ENCODE measurements around the gene COBLL1. TPM values are rescaled to one million over a fixed set of nuclear protein-coding genes. Genes with fewer than 3 reads are reported as not detected.

Gene COBLL1
- total RNA-seq, 1 experiment from 2014 or later: 42.1 TPM

DNA sequence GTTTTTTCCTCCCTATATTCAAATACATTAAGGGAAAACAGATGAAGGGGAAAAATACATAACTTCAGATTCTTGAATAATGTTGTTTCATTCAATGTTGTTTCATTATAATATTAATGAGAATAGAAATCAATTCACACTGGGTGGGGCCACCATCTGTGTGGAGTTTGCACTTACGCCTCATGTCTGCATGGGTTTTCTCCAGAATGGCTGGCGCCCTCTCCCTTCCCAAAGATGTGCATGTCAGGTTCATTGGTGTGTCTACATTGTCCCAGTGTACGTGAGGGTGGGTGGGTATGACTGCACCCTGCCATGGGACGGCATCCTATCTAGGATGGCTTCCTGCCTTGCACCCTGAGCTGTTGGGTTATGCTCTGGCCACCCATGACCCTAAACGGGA, 51.7 kb downstream of the COBLL1 start:
- no peaks in the 10 kb centered on the region for H3K9me3 ChIP-seq
- BruUV-seq (replicated peaks): no TSS peak
- ChIA-PET CTCF (interaction anchor here (0.6 kb wide), 1 partner anchor 29 kb away, joined by 3 read pairs; no protein-coding TSS in a partner anchor), POLR2A (no interaction called here)
- Mint-ChIP-seq H3K9me3 (ENCODE audit: unreplicated experiment) (no peaks in the 10 kb centered on the region), H3K4me3 (ENCODE audit: unreplicated experiment) (no peak overlapping the region), H3K27ac (ENCODE audit: unreplicated experiment) (no peak overlapping the region), H3K4me1 (ENCODE audit: low read depth, unreplicated experiment) (peaks cover 27% of the 10 kb centered on the region), H3K36me3 (ENCODE audit: insufficient read depth, unreplicated experiment) (no peaks in the 10 kb centered on the region), H3K27me3 (ENCODE audit: insufficient read depth, unreplicated experiment) (no peaks in the 10 kb centered on the region)
- H3K36me3 ChIP-seq (ENCODE audit: control insufficient read depth, insufficient read depth, low read length): no peaks in the 10 kb centered on the region
- H3K4me3 ChIP-seq (ENCODE audit: low read depth, low read length): no peak overlapping the region
- intact Hi-C loops (cut with micrococcal nuclease; ENCODE audit: unreplicated experiment): loop anchor here (5.0 kb wide), 1 partner anchor 33 kb away; no protein-coding TSS in a partner anchor
- TF ChIP-seq, protein P1, sequence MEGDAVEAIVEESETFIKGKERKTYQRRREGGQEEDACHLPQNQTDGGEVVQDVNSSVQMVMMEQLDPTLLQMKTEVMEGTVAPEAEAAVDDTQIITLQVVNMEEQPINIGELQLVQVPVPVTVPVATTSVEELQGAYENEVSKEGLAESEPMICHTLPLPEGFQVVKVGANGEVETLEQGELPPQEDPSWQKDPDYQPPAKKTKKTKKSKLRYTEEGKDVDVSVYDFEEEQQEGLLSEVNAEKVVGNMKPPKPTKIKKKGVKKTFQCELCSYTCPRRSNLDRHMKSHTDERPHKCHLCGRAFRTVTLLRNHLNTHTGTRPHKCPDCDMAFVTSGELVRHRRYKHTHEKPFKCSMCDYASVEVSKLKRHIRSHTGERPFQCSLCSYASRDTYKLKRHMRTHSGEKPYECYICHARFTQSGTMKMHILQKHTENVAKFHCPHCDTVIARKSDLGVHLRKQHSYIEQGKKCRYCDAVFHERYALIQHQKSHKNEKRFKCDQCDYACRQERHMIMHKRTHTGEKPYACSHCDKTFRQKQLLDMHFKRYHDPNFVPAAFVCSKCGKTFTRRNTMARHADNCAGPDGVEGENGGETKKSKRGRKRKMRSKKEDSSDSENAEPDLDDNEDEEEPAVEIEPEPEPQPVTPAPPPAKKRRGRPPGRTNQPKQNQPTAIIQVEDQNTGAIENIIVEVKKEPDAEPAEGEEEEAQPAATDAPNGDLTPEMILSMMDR (IDR thresholded peaks at IDR 0.05; ENCODE audit: insufficient read depth in 1 of 2, low read depth in 1 of 2, low read length in 1 of 2, severe bottlenecking in 1 of 2, unreplicated experiment in 1 of 2): no peak
- H3K4me1 ChIP-seq: peaks cover 27% of the 10 kb centered on the region
- no peak for DNase-seq
- H3K27me3 ChIP-seq (replicated peaks; ENCODE audit: control insufficient read depth, insufficient read depth, low read length): no peaks in the 10 kb centered on the region

DNA sequence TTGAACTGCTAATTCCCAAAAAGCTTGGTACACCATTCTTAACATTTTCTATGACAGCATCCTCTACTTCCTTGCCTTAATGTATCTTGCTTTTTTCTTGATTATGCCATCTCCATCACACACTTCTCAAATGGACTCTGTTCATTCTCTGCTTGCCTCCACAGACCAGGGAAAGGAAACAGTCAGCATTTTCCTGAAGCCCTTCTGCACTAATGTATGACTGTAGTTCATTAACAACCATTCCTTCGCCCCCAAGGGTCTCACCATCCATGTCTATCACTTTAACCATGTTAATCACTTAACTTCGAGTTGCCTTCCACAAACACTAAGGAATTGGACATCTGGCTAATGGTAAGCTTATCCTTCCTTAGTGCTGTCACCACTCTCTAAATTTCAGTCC, 54.8 kb downstream of the COBLL1 start:
- POLR2A ChIA-PET: no interaction called here
- no peaks in the 10 kb centered on the region for H3K27me3 ChIP-seq (replicated peaks; ENCODE audit: control insufficient read depth, insufficient read depth, low read length)
- CTCF ChIA-PET: no interaction called here
- DNase-seq: no peak
- Mint-ChIP-seq H3K4me3 (ENCODE audit: unreplicated experiment) (no peak overlapping the region), H3K27ac (ENCODE audit: unreplicated experiment) (no peak overlapping the region), H3K9me3 (ENCODE audit: unreplicated experiment) (no peaks in the 10 kb centered on the region), H3K4me1 (ENCODE audit: low read depth, unreplicated experiment) (peaks cover 7% of the 10 kb centered on the region), H3K36me3 (ENCODE audit: insufficient read depth, unreplicated experiment) (no peaks in the 10 kb centered on the region), H3K27me3 (ENCODE audit: insufficient read depth, unreplicated experiment) (no peaks in the 10 kb centered on the region)
- no peaks in the 10 kb centered on the region for H3K36me3 ChIP-seq (ENCODE audit: control insufficient read depth, insufficient read depth, low read length)
- TF ChIP-seq, protein P1 (IDR thresholded peaks at IDR 0.05; ENCODE audit: insufficient read depth in 1 of 2, low read depth in 1 of 2, low read length in 1 of 2, severe bottlenecking in 1 of 2, unreplicated experiment in 1 of 2): no peak
- H3K9me3 ChIP-seq: no peaks in the 10 kb centered on the region
- peaks cover 19% of the 10 kb centered on the region for H3K4me1 ChIP-seq
- H3K4me3 ChIP-seq (ENCODE audit: low read depth, low read length): no peak overlapping the region
- intact Hi-C loops (cut with micrococcal nuclease; ENCODE audit: unreplicated experiment): no loop called here
- no TSS peak for BruUV-seq (replicated peaks)

DNA sequence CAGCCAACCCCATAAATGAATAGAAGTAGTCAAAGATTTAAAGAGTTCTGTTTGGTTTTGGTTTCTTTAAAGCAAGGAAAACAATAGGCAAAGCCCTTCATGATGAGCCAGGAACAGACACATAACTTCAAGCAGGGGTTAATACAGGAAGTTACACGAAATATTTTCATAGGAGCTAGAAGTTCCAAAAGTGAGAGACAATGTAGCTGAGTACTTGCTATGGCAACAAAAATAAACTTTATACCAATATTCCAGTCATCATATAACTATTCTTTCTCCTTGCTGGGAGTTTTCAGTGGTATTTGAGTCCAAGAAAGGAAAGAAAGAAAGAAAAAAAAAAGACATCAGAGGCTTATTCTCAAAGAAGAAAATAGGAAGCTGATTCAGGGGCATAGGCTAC, 56.2 kb downstream of the COBLL1 start:
- TF ChIP-seq, protein P1 (IDR thresholded peaks at IDR 0.05; ENCODE audit: insufficient read depth in 1 of 2, low read depth in 1 of 2, low read length in 1 of 2, severe bottlenecking in 1 of 2, unreplicated experiment in 1 of 2): no peak
- Histone ChIP-seq H3K4me1 (peaks cover 33% of the 10 kb centered on the region), H3K4me3 (ENCODE audit: low read depth, low read length) (no peak overlapping the region), H3K36me3 (ENCODE audit: control insufficient read depth, insufficient read depth, low read length) (no peaks in the 10 kb centered on the region), H3K9me3 (no peaks in the 10 kb centered on the region), H3K27me3 (replicated peaks; ENCODE audit: control insufficient read depth, insufficient read depth, low read length) (no peaks in the 10 kb centered on the region)
- H3K36me3 Mint-ChIP-seq (ENCODE audit: insufficient read depth, unreplicated experiment): no peaks in the 10 kb centered on the region
- no peaks in the 10 kb centered on the region for H3K9me3 Mint-ChIP-seq (ENCODE audit: unreplicated experiment)
- no TSS peak for BruUV-seq (replicated peaks)
- ChIA-PET POLR2A (interaction anchor here (0.6 kb wide), 1 partner anchor 14 kb away, joined by 3 read pairs; no protein-coding TSS in a partner anchor), CTCF (no interaction called here)
- H3K4me3 Mint-ChIP-seq (ENCODE audit: unreplicated experiment): no peak overlapping the region
- H3K27ac Mint-ChIP-seq (ENCODE audit: unreplicated experiment): no peak overlapping the region
- no peak for DNase-seq
- intact Hi-C loops (cut with micrococcal nuclease; ENCODE audit: unreplicated experiment): no loop called here
- H3K27me3 Mint-ChIP-seq (ENCODE audit: insufficient read depth, unreplicated experiment): no peaks in the 10 kb centered on the region
- H3K4me1 Mint-ChIP-seq (ENCODE audit: low read depth, unreplicated experiment): peaks cover 17% of the 10 kb centered on the region
